IPS-18c (cell line): ENCODE data around the gene TRAPPC5.

Experiments
- H3K4me3 ChIP-seq: 2 replicates; pipeline ENCODE4 v1.7.0; 2013; ENCODE audit warnings: low read depth, mild to moderate bottlenecking, low read length, moderate library complexity; ENCODE audit not compliant: insufficient read depth
- H3K9me3 ChIP-seq: one replicate; pipeline ENCODE4 v1.6.1; 2013; ENCODE audit warnings: mild to moderate bottlenecking, low read length, moderate library complexity; ENCODE audit not compliant: control insufficient read depth, insufficient read depth

Gene TRAPPC5

GRCh38 chr19:7734220-7735203, 53.9 kb downstream of the TRAPPC5 start:
- Histone ChIP-seq H3K9me3 (no peaks in the 10 kb centered on the region), H3K4me3 (no peak overlapping the region)

GRCh38 chr19:7736148-7736547, 55.5 kb downstream of the TRAPPC5 start:
- Histone ChIP-seq H3K4me3 (no peak overlapping the region), H3K9me3 (peaks cover 2% of the 10 kb centered on the region)

GRCh38 chr19:7737215-7737614, 56.6 kb downstream of the TRAPPC5 start:
- Histone ChIP-seq H3K9me3 (peaks cover 2% of the 10 kb centered on the region), H3K4me3 (no peak overlapping the region)
